Measurements from ENCODE around the gene DMBX1.

DNA sequence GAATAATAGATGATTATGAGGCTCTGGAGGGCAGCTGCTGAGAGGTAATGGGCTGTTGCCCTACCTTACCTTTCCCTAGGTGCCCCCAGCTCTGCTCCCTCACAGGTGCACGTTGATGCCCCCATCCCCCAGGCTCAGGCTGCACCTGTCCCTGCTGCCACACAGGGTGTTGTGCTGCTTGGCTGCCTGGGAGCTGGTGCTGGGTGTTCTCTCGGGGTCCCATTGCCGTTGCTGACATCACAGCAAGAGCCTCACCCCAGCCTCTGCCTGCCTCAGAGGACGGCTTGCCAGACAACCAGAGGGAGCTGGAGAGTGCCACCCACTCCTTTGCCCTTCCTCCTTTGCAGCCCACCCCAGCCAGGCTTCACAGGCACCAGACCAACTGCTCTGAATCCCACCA lies 31.4 kb upstream of the DMBX1 start:
- TF ChIP-seq, protein P1, sequence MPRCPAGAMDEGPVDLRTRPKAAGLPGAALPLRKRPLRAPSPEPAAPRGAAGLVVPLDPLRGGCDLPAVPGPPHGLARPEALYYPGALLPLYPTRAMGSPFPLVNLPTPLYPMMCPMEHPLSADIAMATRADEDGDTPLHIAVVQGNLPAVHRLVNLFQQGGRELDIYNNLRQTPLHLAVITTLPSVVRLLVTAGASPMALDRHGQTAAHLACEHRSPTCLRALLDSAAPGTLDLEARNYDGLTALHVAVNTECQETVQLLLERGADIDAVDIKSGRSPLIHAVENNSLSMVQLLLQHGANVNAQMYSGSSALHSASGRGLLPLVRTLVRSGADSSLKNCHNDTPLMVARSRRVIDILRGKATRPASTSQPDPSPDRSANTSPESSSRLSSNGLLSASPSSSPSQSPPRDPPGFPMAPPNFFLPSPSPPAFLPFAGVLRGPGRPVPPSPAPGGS (IDR thresholded peaks at IDR 0.05), result no peak
- TF ChIP-seq, protein P2, sequence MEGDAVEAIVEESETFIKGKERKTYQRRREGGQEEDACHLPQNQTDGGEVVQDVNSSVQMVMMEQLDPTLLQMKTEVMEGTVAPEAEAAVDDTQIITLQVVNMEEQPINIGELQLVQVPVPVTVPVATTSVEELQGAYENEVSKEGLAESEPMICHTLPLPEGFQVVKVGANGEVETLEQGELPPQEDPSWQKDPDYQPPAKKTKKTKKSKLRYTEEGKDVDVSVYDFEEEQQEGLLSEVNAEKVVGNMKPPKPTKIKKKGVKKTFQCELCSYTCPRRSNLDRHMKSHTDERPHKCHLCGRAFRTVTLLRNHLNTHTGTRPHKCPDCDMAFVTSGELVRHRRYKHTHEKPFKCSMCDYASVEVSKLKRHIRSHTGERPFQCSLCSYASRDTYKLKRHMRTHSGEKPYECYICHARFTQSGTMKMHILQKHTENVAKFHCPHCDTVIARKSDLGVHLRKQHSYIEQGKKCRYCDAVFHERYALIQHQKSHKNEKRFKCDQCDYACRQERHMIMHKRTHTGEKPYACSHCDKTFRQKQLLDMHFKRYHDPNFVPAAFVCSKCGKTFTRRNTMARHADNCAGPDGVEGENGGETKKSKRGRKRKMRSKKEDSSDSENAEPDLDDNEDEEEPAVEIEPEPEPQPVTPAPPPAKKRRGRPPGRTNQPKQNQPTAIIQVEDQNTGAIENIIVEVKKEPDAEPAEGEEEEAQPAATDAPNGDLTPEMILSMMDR (IDR thresholded peaks at IDR 0.05), result no peak
- TF ChIP-seq JUNB (IDR thresholded peaks at IDR 0.05) (no peak), CEBPB (IDR thresholded peaks at IDR 0.05) (no peak), POLR2A (IDR thresholded peaks at IDR 0.05; ENCODE audit: low read length) (no peak), TP53 (CRISPR knock-in tag; IDR thresholded peaks at IDR 0.05) (no peak)
- TF ChIP-seq, protein P3, sequence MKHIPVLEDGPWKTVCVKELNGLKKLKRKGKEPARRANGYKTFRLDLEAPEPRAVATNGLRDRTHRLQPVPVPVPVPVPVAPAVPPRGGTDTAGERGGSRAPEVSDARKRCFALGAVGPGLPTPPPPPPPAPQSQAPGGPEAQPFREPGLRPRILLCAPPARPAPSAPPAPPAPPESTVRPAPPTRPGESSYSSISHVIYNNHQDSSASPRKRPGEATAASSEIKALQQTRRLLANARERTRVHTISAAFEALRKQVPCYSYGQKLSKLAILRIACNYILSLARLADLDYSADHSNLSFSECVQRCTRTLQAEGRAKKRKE (CRISPR knock-in tag; IDR thresholded peaks at IDR 0.05; ENCODE audit: low read depth), result no peak
- TF ChIP-seq, protein P4, sequence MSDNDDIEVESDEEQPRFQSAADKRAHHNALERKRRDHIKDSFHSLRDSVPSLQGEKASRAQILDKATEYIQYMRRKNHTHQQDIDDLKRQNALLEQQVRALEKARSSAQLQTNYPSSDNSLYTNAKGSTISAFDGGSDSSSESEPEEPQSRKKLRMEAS (IDR thresholded peaks at IDR 0.05), result no peak
- TF ChIP-seq, protein P5, sequence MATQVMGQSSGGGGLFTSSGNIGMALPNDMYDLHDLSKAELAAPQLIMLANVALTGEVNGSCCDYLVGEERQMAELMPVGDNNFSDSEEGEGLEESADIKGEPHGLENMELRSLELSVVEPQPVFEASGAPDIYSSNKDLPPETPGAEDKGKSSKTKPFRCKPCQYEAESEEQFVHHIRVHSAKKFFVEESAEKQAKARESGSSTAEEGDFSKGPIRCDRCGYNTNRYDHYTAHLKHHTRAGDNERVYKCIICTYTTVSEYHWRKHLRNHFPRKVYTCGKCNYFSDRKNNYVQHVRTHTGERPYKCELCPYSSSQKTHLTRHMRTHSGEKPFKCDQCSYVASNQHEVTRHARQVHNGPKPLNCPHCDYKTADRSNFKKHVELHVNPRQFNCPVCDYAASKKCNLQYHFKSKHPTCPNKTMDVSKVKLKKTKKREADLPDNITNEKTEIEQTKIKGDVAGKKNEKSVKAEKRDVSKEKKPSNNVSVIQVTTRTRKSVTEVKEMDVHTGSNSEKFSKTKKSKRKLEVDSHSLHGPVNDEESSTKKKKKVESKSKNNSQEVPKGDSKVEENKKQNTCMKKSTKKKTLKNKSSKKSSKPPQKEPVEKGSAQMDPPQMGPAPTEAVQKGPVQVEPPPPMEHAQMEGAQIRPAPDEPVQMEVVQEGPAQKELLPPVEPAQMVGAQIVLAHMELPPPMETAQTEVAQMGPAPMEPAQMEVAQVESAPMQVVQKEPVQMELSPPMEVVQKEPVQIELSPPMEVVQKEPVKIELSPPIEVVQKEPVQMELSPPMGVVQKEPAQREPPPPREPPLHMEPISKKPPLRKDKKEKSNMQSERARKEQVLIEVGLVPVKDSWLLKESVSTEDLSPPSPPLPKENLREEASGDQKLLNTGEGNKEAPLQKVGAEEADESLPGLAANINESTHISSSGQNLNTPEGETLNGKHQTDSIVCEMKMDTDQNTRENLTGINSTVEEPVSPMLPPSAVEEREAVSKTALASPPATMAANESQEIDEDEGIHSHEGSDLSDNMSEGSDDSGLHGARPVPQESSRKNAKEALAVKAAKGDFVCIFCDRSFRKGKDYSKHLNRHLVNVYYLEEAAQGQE (IDR thresholded peaks at IDR 0.05), result no peak
- TF ChIP-seq, protein P6, sequence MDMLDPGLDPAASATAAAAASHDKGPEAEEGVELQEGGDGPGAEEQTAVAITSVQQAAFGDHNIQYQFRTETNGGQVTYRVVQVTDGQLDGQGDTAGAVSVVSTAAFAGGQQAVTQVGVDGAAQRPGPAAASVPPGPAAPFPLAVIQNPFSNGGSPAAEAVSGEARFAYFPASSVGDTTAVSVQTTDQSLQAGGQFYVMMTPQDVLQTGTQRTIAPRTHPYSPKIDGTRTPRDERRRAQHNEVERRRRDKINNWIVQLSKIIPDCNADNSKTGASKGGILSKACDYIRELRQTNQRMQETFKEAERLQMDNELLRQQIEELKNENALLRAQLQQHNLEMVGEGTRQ (IDR thresholded peaks at IDR 0.05), result no peak
- TF ChIP-seq, protein P7, sequence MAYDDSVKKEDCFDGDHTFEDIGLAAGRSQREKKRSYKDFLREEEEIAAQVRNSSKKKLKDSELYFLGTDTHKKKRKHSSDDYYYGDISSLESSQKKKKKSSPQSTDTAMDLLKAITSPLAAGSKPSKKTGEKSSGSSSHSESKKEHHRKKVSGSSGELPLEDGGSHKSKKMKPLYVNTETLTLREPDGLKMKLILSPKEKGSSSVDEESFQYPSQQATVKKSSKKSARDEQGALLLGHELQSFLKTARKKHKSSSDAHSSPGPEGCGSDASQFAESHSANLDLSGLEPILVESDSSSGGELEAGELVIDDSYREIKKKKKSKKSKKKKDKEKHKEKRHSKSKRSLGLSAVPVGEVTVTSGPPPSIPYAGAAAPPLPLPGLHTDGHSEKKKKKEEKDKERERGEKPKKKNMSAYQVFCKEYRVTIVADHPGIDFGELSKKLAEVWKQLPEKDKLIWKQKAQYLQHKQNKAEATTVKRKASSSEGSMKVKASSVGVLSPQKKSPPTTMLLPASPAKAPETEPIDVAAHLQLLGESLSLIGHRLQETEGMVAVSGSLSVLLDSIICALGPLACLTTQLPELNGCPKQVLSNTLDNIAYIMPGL (CRISPR knock-in tag; IDR thresholded peaks at IDR 0.05; ENCODE audit: borderline replicate concordance), result no peak

Measured in A549 (cell line).